Astrocyte (in vitro differentiated cells and primary cell): ENCODE results near the gene HDX. TPM values are rescaled to one million over a fixed set of nuclear protein-coding genes. Genes with fewer than 3 reads are reported as not detected.
A peak's percentile ranks its signal among the peaks of the same experiment; 100 is the strongest.

ENCODE experiments used
- DNase-seq: peaks from one replicate; pipeline ENCODE4 v3.0.0-alpha.2; 2010; ENCODE audit warnings: low read depth
- FAIRE-seq: peaks from 2 replicates; lab custom pipeline; 2011; peaks lifted over from hg19 to GRCh38; lab: Jason Lieb, UNC
- H2AFZ ChIP-seq: 2 replicates; pipeline ENCODE4 v1.6.0; 2012; ENCODE audit warnings: low read depth, low read length, inconsistent platforms
- H3K27ac ChIP-seq: 2 replicates; pipeline ENCODE4 v1.5.1; 2011; ENCODE audit warnings: low read depth, low read length, inconsistent platforms
- H3K27me3 ChIP-seq: 2 replicates; pipeline ENCODE4 v1.6.0; 2011; ENCODE audit warnings: low read length, inconsistent platforms; ENCODE audit not compliant: insufficient read depth
- H3K36me3 ChIP-seq: 2 replicates; pipeline ENCODE4 v1.5.1; 2011; ENCODE audit warnings: low read length, inconsistent platforms; ENCODE audit not compliant: insufficient read depth
- H3K4me1 ChIP-seq: 2 replicates; pipeline ENCODE4 v1.5.1; 2011; ENCODE audit warnings: low read length, inconsistent platforms; ENCODE audit not compliant: insufficient read depth
- H3K4me2 ChIP-seq: 2 replicates; pipeline ENCODE4 v1.6.0; 2012; ENCODE audit warnings: low read length, inconsistent platforms
- H3K4me3 ChIP-seq: 2 replicates; pipeline ENCODE4 v1.5.1; 2011; ENCODE audit warnings: low read depth, mild to moderate bottlenecking, low read length, inconsistent platforms; ENCODE audit not compliant: insufficient read depth
- H3K79me2 ChIP-seq: 2 replicates; pipeline ENCODE4 v1.6.0; 2012; ENCODE audit warnings: mild to moderate bottlenecking, low read length, inconsistent platforms; ENCODE audit not compliant: insufficient read depth
- H3K9ac ChIP-seq: 2 replicates; pipeline ENCODE4 v1.6.0; 2012; ENCODE audit warnings: mild to moderate bottlenecking, low read length, inconsistent platforms
- H3K9me3 ChIP-seq: 2 replicates; pipeline ENCODE4 v1.5.1; 2012; ENCODE audit warnings: low read depth, mild to moderate bottlenecking, low read length, inconsistent platforms; ENCODE audit not compliant: insufficient read depth
- H4K20me1 ChIP-seq: 2 replicates; pipeline ENCODE4 v1.6.0; 2012; ENCODE audit warnings: low read length, inconsistent platforms; ENCODE audit not compliant: insufficient read depth
- H3K27ac Mint-ChIP-seq: one replicate; pipeline ENCODE4 v1.8.0; 2021; ENCODE audit warnings: mild to moderate bottlenecking, mixed read lengths; ENCODE audit not compliant: unreplicated experiment
- H3K27me3 Mint-ChIP-seq: one replicate; pipeline ENCODE4 v1.8.0; 2021; ENCODE audit warnings: low read depth, mixed read lengths; ENCODE audit not compliant: unreplicated experiment
- H3K36me3 Mint-ChIP-seq: one replicate; pipeline ENCODE4 v1.8.0; 2021; ENCODE audit warnings: low read depth, mixed read lengths; ENCODE audit not compliant: unreplicated experiment
- H3K4me1 Mint-ChIP-seq: one replicate; pipeline ENCODE4 v1.8.0; 2021; ENCODE audit warnings: low read depth, mixed read lengths; ENCODE audit not compliant: unreplicated experiment
- H3K4me3 Mint-ChIP-seq: one replicate; pipeline ENCODE4 v1.8.0; 2021; ENCODE audit warnings: mild to moderate bottlenecking, moderate library complexity, mixed read lengths; ENCODE audit not compliant: unreplicated experiment
- H3K9me3 Mint-ChIP-seq: one replicate; pipeline ENCODE4 v1.8.0; 2021; ENCODE audit warnings: mild to moderate bottlenecking, mixed read lengths; ENCODE audit not compliant: unreplicated experiment
- EZH2 ChIP-seq: IDR thresholded peaks from 2 replicates; pipeline ENCODE4 v1.6.1; 2012; ENCODE audit warnings: mild to moderate bottlenecking, low read length, inconsistent platforms; ENCODE audit not compliant: insufficient read depth
- total RNA-seq: library from RNA; stranded (reverse); gene quantifications from 2 replicates; pipeline ENCODE4 v1.2.1, GENCODE V29; 2021
- TF ChIP-seq, protein P1 (sequence below): IDR thresholded peaks from 2 replicates; pipeline ENCODE4 v1.5.1; 2011; ENCODE audit warnings: low read depth, mild to moderate bottlenecking, inconsistent platforms, low read length, moderate library complexity; ENCODE audit not compliant: insufficient read depth

The HDX gene
- total RNA-seq, 1 donor from 2014 or later, result 9.9 TPM

GRCh38 chrX:84441143-84441542 is 61.1 kb downstream of the HDX start:
- Histone ChIP-seq H3K4me3 (no peak overlapping the region), H3K9me3 (no peaks in the 10 kb centered on the region), H3K4me2 (no peak overlapping the region), H3K9ac (no peak overlapping the region), H3K79me2 (no peaks in the 10 kb centered on the region), H3K27ac (no peak overlapping the region), H3K27me3 (no peaks in the 10 kb centered on the region), H3K36me3 (no peaks in the 10 kb centered on the region), H4K20me1 (no peaks in the 10 kb centered on the region), H2AFZ (no peak overlapping the region), H3K4me1 (no peaks in the 10 kb centered on the region)
- peak; percentile 49 for DNase-seq
- peaks cover 11% of the 10 kb centered on the region for H3K36me3 Mint-ChIP-seq
- H3K4me1 Mint-ChIP-seq, result no peaks in the 10 kb centered on the region
- no peak for TF ChIP-seq EZH2
- TF ChIP-seq, protein P1, sequence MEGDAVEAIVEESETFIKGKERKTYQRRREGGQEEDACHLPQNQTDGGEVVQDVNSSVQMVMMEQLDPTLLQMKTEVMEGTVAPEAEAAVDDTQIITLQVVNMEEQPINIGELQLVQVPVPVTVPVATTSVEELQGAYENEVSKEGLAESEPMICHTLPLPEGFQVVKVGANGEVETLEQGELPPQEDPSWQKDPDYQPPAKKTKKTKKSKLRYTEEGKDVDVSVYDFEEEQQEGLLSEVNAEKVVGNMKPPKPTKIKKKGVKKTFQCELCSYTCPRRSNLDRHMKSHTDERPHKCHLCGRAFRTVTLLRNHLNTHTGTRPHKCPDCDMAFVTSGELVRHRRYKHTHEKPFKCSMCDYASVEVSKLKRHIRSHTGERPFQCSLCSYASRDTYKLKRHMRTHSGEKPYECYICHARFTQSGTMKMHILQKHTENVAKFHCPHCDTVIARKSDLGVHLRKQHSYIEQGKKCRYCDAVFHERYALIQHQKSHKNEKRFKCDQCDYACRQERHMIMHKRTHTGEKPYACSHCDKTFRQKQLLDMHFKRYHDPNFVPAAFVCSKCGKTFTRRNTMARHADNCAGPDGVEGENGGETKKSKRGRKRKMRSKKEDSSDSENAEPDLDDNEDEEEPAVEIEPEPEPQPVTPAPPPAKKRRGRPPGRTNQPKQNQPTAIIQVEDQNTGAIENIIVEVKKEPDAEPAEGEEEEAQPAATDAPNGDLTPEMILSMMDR, result no peak
- no peak overlapping the region for H3K27ac Mint-ChIP-seq
- peak; percentile 64 for FAIRE-seq
- H3K27me3 Mint-ChIP-seq, result no peaks in the 10 kb centered on the region
- H3K4me3 Mint-ChIP-seq, result no peak overlapping the region
- peaks cover 2% of the 10 kb centered on the region for H3K9me3 Mint-ChIP-seq

- Histone ChIP-seq H3K9me3 (no peaks in the 10 kb centered on the region), H3K36me3 (no peaks in the 10 kb centered on the region), H3K27ac (no peak overlapping the region), H3K79me2 (no peaks in the 10 kb centered on the region), H3K27me3 (no peaks in the 10 kb centered on the region), H3K4me1 (no peaks in the 10 kb centered on the region), H4K20me1 (no peaks in the 10 kb centered on the region), H3K9ac (no peak overlapping the region), H2AFZ (no peak overlapping the region), H3K4me3 (no peak overlapping the region), H3K4me2 (no peak overlapping the region)
- H3K9me3 Mint-ChIP-seq, result peaks cover 2% of the 10 kb centered on the region
- no peak for TF ChIP-seq EZH2
- TF ChIP-seq, protein P1, result no peak
- no peaks in the 10 kb centered on the region for H3K4me1 Mint-ChIP-seq
- no peak overlapping the region for H3K4me3 Mint-ChIP-seq
- no peak overlapping the region for H3K27ac Mint-ChIP-seq
- DNase-seq (no peak), FAIRE-seq (peak; percentile 50)
- no peaks in the 10 kb centered on the region for H3K36me3 Mint-ChIP-seq
- H3K27me3 Mint-ChIP-seq, result no peaks in the 10 kb centered on the region
Measured at GRCh38 chrX:84415140-84415539, 87.1 kb downstream of the HDX start.

DNA sequence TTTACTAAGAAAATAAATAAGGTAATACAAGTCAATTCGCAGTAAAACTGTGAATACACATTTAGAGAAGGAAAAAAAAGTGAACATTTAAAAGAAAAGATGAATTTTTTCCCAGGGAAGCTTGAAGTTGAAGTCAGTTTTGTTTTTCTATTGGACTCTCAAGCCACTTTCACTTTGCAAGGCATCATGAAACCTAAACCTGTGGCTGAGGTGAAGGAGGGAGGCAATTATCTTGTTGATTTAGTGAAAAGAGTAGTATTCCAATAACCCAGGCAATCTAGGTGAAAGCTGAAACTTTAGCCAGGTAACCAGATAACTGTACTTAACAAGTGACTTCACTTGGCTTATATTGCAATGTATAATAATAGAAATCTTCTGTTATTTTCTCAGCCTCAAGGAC is 138.6 kb downstream of the HDX start:
- H3K4me3 Mint-ChIP-seq, result no peak overlapping the region

More for the DNA sequence above, 138.6 kb downstream of the HDX start:
- no peak for DNase-seq
- no peaks in the 10 kb centered on the region for H4K20me1 ChIP-seq
- H3K9ac ChIP-seq, result no peak overlapping the region
- no peaks in the 10 kb centered on the region for H3K27me3 ChIP-seq
- no peaks in the 10 kb centered on the region for H3K4me1 ChIP-seq
- H3K27ac Mint-ChIP-seq, result no peak overlapping the region
- no peak overlapping the region for H3K4me3 ChIP-seq
- H3K36me3 ChIP-seq, result no peaks in the 10 kb centered on the region
- H3K36me3 Mint-ChIP-seq, result no peaks in the 10 kb centered on the region
- H3K27me3 Mint-ChIP-seq, result no peaks in the 10 kb centered on the region
- H2AFZ ChIP-seq, result no peak overlapping the region
- H3K79me2 ChIP-seq, result no peaks in the 10 kb centered on the region
- H3K4me1 Mint-ChIP-seq, result peaks cover 3% of the 10 kb centered on the region
- FAIRE-seq, result peak; percentile 91
- no peak overlapping the region for H3K27ac ChIP-seq
- TF ChIP-seq EZH2, result no peak
- TF ChIP-seq, protein P1, result no peak
- H3K4me2 ChIP-seq, result no peak overlapping the region
- no peaks in the 10 kb centered on the region for H3K9me3 Mint-ChIP-seq
- H3K9me3 ChIP-seq, result no peaks in the 10 kb centered on the region
